ENCODE measurements around the gene JCAD.
"Not testable (repeated sequence)": the region's sequence is repeated elsewhere in the genome, so short reads cannot be mapped to it uniquely, and the experiment has no call there.

Gene JCAD

GRCh38 chr10:30025428-30025827 lies 34.0 kb downstream of the JCAD start:
- DNase-seq: not testable (repeated sequence)

DNA sequence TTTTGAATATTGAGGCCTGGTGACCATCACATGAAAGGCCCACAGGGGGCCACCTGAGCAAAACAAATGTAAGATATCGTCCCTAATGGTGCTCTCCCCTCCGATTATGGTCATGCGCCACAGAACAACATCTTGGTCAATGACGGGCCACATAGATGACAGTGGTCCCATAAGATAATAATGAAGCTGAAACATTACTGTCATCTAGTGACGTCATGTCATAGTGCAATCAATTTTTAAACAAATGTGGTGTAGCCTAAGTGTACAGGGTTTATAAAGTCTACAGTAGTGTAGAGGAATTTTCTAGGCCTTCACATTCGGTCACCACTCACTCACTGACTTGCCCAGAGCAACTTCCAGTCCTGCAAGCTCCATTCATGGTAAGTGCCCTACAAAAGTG lies 36.8 kb downstream of the JCAD start:
- DNase-seq: no peak

- DNase-seq: no peak
Measured at GRCh38 chr10:30019468-30019867, 39.9 kb downstream of the JCAD start.

- DNase-seq: no peak
Measured at GRCh38 chr10:30018496-30018895, 40.9 kb downstream of the JCAD start.

DNA sequence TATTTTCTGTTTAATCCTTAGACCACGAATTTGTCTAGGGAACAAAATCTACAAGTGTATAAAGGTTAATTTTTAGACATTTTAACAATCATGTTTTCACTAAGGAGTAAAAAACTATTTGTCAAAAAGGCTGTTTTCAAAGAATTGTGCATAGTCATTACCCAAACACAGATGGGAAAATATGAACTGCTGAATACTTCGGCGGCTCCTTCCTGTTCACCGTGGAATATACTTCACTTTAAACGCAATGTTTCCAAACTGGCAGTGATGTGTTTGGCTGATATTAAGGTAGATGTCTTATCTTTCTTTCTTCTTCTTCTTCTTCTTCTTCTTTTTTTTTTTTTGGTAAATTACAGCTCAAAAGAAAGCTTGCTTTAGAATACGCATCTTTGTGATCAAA lies 41.4 kb downstream of the JCAD start:
- DNase-seq: no peak

DNA sequence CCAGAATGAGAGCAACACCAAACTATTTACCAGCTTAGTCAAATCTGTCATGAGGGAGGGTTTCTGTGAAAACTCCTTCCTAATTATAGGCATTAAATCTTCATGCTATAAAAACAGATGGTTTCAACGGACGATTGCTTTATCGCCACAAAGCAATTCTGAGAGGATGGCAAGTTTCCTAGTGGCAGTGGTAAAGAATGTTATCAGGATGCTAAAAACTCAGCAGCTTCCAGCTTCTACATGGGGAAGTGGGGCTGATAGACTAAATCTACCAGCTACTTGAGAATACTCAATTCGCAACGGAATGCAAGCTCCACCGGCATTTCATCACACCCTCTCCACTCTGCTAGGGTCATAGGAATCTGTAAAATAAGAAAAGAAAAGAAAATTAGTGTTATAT lies 41.8 kb downstream of the JCAD start:
- DNase-seq: no peak

GRCh38 chr10:30014511-30014910 lies 44.9 kb downstream of the JCAD start:
- DNase-seq: no peak

DNA sequence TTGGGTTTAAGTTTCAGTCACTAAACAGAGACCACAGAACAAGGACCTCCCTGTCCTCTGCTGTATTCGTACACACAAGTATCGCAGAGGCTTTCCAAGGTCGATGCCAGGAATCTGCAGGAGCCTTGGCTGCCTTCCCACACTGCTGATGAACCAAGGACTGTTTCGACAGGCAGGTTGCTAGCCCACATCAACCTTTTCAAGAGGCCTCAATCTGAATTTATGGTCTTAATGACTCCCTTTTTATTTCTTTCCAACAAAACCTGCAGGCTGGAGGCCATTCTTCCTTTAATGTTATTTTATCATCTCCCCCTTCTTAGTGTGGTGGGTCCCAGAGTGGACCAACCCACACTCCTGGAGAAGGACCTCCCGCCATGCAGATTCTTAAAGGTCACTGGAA lies 45.6 kb downstream of the JCAD start:
- no peak for DNase-seq

GRCh38 chr10:30011956-30012647 lies 47.3 kb downstream of the JCAD start:
- no peak for DNase-seq

DNA sequence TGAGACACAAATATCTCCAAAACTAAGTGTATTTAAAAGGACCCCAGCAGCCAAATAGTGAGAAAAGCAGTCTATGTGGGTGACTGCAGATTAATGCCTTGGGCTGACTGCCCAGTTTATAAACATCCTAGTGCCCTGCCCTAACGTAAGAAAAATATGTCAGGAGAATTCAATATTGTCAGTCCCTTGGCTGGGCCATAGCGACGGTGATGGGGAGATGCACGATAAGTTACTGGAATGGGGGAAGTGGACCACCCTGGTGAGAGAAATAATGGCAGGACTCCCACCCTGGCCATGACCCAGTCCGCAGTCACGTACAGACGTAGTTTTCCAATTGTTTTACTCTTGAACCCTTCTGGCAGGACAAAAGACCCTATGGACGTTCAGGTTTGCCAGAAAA lies 48.0 kb downstream of the JCAD start:
- no peak for DNase-seq

GRCh38 chr10:30007406-30007805 lies 52.0 kb downstream of the JCAD start:
- DNase-seq: no peak

GRCh38 chr10:30006410-30006809 lies 53.0 kb downstream of the JCAD start:
- no peak for DNase-seq

DNA sequence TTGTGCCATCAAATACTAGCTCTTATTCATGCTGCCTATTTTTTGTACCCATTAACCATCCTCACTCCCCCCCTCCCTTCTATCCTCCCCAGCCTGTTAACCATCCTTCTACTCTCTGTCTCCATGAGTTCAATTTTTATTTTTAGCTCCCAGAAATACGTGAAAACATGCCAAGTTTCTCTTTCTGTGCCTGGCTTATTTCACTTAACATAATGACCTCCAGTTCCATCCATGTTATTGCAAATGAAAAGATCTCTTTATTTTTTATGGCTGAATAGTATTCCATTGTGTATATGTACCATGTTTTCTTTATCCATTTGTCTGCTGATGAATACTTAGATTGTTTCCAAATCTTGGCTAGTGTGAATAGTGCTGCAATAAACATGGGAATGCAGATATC lies 54.3 kb downstream of the JCAD start:
- DNase-seq: not testable (repeated sequence)

- peak; percentile 58 for DNase-seq
Measured at GRCh38 chr10:30002426-30003266, 56.7 kb downstream of the JCAD start.

GRCh38 chr10:30000802-30001571 lies 58.4 kb downstream of the JCAD start:
- peak; percentile 83 for DNase-seq

GRCh38 chr10:29998142-29998808 lies 61.1 kb downstream of the JCAD start:
- peak; percentile 63 for DNase-seq

- DNase-seq: no peak
Measured at GRCh38 chr10:29994811-29995210, 64.6 kb downstream of the JCAD start.

- DNase-seq: no peak
Measured at GRCh38 chr10:29993319-29993915, 66.0 kb downstream of the JCAD start.

- no peak for DNase-seq
Measured at GRCh38 chr10:29992914-29993313, 66.5 kb downstream of the JCAD start.

DNA sequence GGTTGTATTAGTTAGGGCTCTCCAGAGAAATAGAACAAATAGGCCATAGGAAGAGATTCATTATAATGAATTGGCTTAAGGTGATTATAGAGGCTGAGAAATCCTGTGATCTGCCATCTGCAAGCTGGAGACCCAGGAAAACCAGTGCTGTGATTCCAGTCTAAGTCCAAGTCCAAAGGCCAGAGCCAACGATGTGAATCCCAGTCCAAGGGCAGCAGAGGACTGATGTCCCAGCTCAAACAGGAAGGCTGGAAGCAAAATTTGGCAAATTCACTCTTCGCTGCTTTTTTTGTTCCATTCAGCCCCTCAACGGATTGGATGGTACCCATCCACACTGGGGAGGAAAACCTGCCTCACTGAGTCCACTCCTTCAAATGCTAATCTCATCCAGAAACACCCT lies 68.0 kb downstream of the JCAD start:
- DNase-seq: no peak

GRCh38 chr10:29987471-29987870 lies 71.9 kb downstream of the JCAD start:
- no peak for DNase-seq

- DNase-seq: no peak
Measured at GRCh38 chr10:29982997-29983648, 76.3 kb downstream of the JCAD start.

Data from HCEC 1CT (cell line).